ENCODE results near the gene ZNF672. TPM values are rescaled to one million over a fixed set of nuclear protein-coding genes. Genes with fewer than 3 reads are reported as not detected.

The ZNF672 gene
- total and polyA plus RNA-seq, 3 donors from 2014 or later = 28.4 to 65.0 (median 57.3) TPM

DNA sequence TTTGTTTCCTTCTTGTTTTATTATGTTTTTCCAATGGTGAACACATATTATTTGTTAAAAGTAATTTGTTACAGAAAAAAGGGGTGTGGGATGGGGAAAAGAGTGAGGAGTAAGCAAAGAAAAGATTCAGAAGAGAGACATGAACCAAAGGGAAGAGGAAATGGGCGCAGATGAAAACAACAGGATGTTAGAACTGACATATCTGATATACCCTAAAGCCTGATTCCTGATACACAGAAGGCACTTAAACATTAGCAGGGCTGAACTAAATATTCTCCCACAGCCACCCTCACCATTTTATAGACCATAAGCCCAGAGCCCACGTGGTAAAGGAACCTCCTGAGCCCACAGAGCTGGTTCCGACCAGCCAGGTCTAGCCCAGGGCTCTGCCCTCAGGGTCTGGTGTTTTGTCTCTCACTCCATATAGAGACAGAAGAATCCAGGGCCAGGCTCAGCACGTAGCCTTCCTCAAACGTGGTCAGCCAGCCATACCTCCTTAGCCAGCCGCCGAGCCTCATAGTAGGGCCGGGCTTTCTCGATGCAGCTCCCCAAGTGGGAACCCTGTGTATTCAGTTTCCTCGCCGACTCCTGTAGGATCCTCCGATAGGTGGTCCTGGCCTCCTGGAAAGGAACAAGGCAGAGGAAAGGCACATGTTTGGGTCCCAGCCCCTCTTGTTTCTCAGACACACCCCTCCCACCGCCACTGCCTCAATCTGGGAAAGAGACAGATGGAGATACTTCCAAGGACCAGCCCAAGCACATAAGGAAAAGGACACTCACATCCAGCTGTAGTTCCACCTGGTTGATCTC lies 21.8 kb upstream of the ZNF672 start:
- no peak overlapping the region for H3K27ac ChIP-seq
- TF ChIP-seq POLR2A (IDR thresholded peaks at IDR 0.05) (no peak), CTCF (IDR thresholded peaks at IDR 0.05) (no peak)
- DNase-seq = no peak
- no peaks in the 10 kb centered on the region for H3K4me1 ChIP-seq
- intact Hi-C loops (cut with DNase I; ENCODE audit: low total_unique reads) = no loop called here
- no peaks in the 10 kb centered on the region for H3K27me3 ChIP-seq
- no peaks in the 10 kb centered on the region for H3K36me3 ChIP-seq (ENCODE audit: low read depth, missing control alignments)
- H3K4me3 ChIP-seq = no peak overlapping the region
- no peaks in the 10 kb centered on the region for H3K9me3 ChIP-seq
- WGBS, 2 donors = 93 to 97% methylated on average over 13 of the region's 13 CpGs

DNA sequence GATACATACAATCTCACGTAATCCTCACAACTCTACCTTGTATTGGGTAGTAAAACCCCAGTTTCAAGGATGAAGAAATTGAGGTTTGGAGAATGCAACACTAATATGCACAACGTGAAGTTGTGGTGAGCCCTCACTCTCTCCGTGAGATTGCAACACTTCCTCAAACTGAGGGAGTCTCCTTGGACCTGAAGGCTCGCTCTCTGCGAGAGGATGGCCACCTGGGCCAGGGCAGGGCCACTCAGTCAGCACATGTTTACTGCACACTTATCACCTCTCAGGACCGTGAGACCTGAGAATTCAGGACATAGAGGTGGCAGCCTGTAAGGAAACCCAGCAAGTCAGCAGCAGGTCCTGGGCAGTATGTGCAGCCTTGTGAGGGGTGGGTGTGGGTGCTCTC lies 21.0 kb upstream of the ZNF672 start:
- no peak overlapping the region for H3K27ac ChIP-seq
- DNase-seq = no peak
- TF ChIP-seq CTCF (IDR thresholded peaks at IDR 0.05) (no peak), POLR2A (IDR thresholded peaks at IDR 0.05) (no peak)
- intact Hi-C loops (cut with DNase I; ENCODE audit: low total_unique reads) = no loop called here
- H3K9me3 ChIP-seq = no peaks in the 10 kb centered on the region
- no peaks in the 10 kb centered on the region for H3K4me1 ChIP-seq
- 77 to 91% methylated on average over 6 of the region's 6 CpGs for WGBS, 2 donors
- no peaks in the 10 kb centered on the region for H3K36me3 ChIP-seq (ENCODE audit: low read depth, missing control alignments)
- no peak overlapping the region for H3K4me3 ChIP-seq
- no peaks in the 10 kb centered on the region for H3K27me3 ChIP-seq

- TF ChIP-seq CTCF (IDR thresholded peaks at IDR 0.05) = no peak
- no peak for TF ChIP-seq POLR2A (IDR thresholded peaks at IDR 0.05)
- no peak overlapping the region for H3K27ac ChIP-seq
- peaks cover 9% of the 10 kb centered on the region for H3K4me1 ChIP-seq
- intact Hi-C loops (cut with DNase I; ENCODE audit: low total_unique reads) = no loop called here
- no peak for DNase-seq
- H3K4me3 ChIP-seq = no peak overlapping the region
- no peaks in the 10 kb centered on the region for H3K27me3 ChIP-seq
- WGBS, 2 donors = 75 to 88% methylated on average over 5 of the region's 5 CpGs
- no peaks in the 10 kb centered on the region for H3K9me3 ChIP-seq
- no peaks in the 10 kb centered on the region for H3K36me3 ChIP-seq (ENCODE audit: low read depth, missing control alignments)
Observed at GRCh38 chr1:248818505-248819374, 19.3 kb upstream of the ZNF672 start.

DNA sequence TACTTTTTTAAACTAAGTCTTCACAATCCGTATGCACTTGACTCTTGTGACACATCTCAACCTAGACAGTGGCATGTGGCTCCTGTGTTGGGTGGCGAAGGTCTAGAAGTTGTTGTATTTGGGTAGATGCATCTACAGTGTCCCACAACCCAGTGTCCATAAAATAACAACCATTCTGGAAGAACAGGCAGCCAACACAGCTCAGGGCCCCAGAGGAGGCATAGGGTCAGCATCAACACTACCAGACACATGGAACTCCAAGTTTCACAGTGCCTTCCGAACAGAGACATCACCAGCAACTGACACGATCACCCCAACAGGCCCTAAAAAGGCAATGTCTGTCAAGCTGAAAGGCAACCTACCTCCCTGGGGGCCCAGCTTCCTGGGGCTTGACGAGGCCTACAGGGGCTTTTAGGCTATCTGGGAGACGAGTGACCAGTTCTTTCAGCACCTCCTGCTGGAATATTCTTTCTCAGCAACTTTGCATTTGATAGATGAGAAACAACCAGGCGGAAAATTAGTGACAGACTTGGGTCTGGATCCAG lies 17.9 kb upstream of the ZNF672 start:
- H3K27me3 ChIP-seq = no peaks in the 10 kb centered on the region
- 85 to 87% methylated on average over 7 of the region's 7 CpGs for WGBS, 2 donors
- H3K4me3 ChIP-seq = no peak overlapping the region
- intact Hi-C loops (cut with DNase I; ENCODE audit: low total_unique reads) = no loop called here
- DNase-seq = no peak
- peaks cover 23% of the 10 kb centered on the region for H3K4me1 ChIP-seq
- H3K36me3 ChIP-seq (ENCODE audit: low read depth, missing control alignments) = no peaks in the 10 kb centered on the region
- TF ChIP-seq POLR2A (IDR thresholded peaks at IDR 0.05) = no peak
- H3K9me3 ChIP-seq = no peaks in the 10 kb centered on the region
- H3K27ac ChIP-seq = no peak overlapping the region

DNA sequence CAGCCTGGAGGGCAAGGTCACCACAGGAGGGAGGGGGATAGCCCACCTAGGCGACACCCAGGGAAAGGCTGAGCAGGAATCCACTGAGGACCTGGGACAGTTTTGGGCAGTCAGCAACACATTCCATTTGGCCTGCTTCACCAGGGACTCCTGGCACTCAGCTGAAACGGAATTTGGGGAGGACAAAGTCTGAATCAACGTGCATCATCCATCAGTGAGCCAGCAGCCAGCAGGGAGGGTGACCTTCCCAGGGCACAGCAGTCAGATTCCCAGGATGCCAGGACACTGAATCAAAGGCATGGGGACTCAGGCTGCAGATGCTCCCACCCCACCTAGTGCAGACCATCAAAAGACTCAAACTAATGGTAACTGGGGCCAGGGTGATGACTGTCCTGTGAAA lies 16.9 kb upstream of the ZNF672 start:
- Histone ChIP-seq H3K9me3 (no peaks in the 10 kb centered on the region), H3K27me3 (no peaks in the 10 kb centered on the region), H3K27ac (no peak overlapping the region), H3K4me3 (no peak overlapping the region), H3K36me3 (ENCODE audit: low read depth, missing control alignments) (no peaks in the 10 kb centered on the region), H3K4me1 (peaks cover 23% of the 10 kb centered on the region)
- TF ChIP-seq CTCF (IDR thresholded peaks at IDR 0.05) = no peak
- TF ChIP-seq POLR2A (IDR thresholded peaks at IDR 0.05) = no peak
- intact Hi-C loops (cut with DNase I; ENCODE audit: low total_unique reads) = no loop called here
- no peak for DNase-seq
- 57 to 100% methylated on average over 1 to 3 of the region's 3 CpGs for WGBS, 2 donors

Measured in testis (tissue), 3 donors.